Gastrocnemius medialis (tissue), 4 donors: Measurements from ENCODE around the gene VAPB. TPM values are rescaled to one million over a fixed set of nuclear protein-coding genes. Genes with fewer than 3 reads are reported as not detected.

Experiments used
- ATAC-seq, 2 donors: fragments of 150-250 bp; one replicate each; pipeline ENCODE4 v1.9.1; 2016
- DNase-seq, 2 donors: peaks; one replicate each; pipeline ENCODE4 v3.0.0-alpha.2; 2019
- H3K27ac ChIP-seq, 4 donors: fragments of 200-600 bp; sonication (generic); 1 replicate in 1 of 4; 2 replicates in 3 of 4; pipeline ENCODE4 v1.5.1; 2016 to 2018; ENCODE audit warnings: mild to moderate bottlenecking in 2 of 4, moderate library complexity in 1 of 4
- H3K27me3 ChIP-seq, 3 donors: fragments of 200-600 bp; sonication (generic) in 2 of 3; 1 replicate in 1 of 3; 2 replicates in 2 of 3; pipeline versions ENCODE4 v1.5.1 to v1.6.0; 2016 to 2019; ENCODE audit warnings: mild to moderate bottlenecking in 1 of 3, moderate library complexity in 1 of 3
- H3K36me3 ChIP-seq, 2 donors: fragments of 200-600 bp; sonication (generic) in 1 of 2; one replicate each; pipeline ENCODE4 v1.5.1; 2017 to 2018
- H3K4me1 ChIP-seq, 2 donors: fragments of 200-600 bp; sonication (generic) in 1 of 2; one replicate each; pipeline ENCODE4 v1.5.1; 2016 to 2017; ENCODE audit warnings: mild to moderate bottlenecking in 2 of 2
- H3K4me3 ChIP-seq, 4 donors: fragments of 200-600 bp; sonication (generic) in 3 of 4; 1 replicate in 1 of 4; 2 replicates in 3 of 4; pipeline ENCODE4 v1.5.1; 2016 to 2019; ENCODE audit warnings: mild to moderate bottlenecking in 2 of 4
- H3K9me3 ChIP-seq, 3 donors: fragments of 200-600 bp; sonication (generic) in 2 of 3; 1 replicate in 1 of 3; 2 replicates in 2 of 3; pipeline ENCODE4 v1.5.1; 2016 to 2019
- POLR2A ChIP-seq, 2 donors: fragments of 450-650 bp; IDR thresholded peaks; one replicate each; pipeline ENCODE4 v1.6.1; 2017; ENCODE audit warnings: antibody characterized with exemption in 2 of 2, mild to moderate bottlenecking in 2 of 2, moderate library complexity in 2 of 2
- in situ Hi-C, 4 donors: fragments of 200-750 bp; cut with MboI; loops; one replicate each; pipeline versions ENCODE4 v1.15.0 to v1.8.0; 2017; ENCODE audit warnings: low sequenced_read_pairs in 4 of 4
- intact Hi-C: fragments of 100-400 bp; cut with DNase I; formaldehyde crosslinking; loops from one replicate; pipeline ENCODE4 v1.15.1; 2023; ENCODE audit warnings: low total_unique reads
- total RNA-seq, 4 donors: library from RNA; depleted of rRNA; stranded (reverse); fragments of >200 nt; gene quantifications; one replicate each; pipeline versions ENCODE4 v1.1.0 to v1.2.3, GENCODE V29; 2016
- TF ChIP-seq, protein P1 (sequence below), 5 experiments: fragments of 450-650 bp in 3 of 5; fragments of 200-600 bp in 2 of 5; sonication (generic) in 2 of 5; IDR thresholded peaks in 4 of 5; conservative IDR thresholded peaks in 1 of 5; 1 replicate in 4 of 5; 2 replicates in 1 of 5; pipeline ENCODE4 v1.5.1; 2016 to 2019; ENCODE audit warnings: antibody characterized with exemption in 5 of 5, mild to moderate bottlenecking in 3 of 5, moderate library complexity in 3 of 5

VAPB gene
- total RNA-seq, 4 donors from 2014 or later, result 30.4 to 37.7 (median 32.8) TPM

DNA sequence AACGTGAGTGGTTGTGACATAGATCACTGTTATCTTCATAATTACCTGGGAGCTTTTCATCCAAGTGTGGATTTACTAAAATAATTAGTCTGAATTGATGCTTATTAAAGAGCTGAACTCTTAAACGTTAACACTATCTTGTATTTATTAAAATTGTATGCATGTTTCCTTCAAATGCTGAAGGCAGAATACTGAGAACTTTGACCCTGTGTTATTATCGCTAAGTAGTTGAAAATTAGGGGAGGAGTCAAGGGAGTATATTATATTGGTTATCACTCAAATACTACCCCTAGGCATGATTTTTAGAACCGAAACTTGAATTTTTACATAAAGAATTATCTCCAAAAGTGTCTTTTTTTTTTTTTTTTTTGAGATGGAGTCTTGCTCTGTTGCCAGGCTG is 5.8 kb downstream of the VAPB start:
- Histone ChIP-seq H3K9me3 (no peaks in the 10 kb centered on the region), H3K4me1 (peaks cover 64 to 93% of the 10 kb centered on the region in 2 donors), H3K36me3 (peaks cover 0 to 6% of the 10 kb centered on the region in 2 donors), H3K27ac (no peak overlapping the region), H3K4me3 (no peak overlapping the region), H3K27me3 (no peaks in the 10 kb centered on the region)
- in situ Hi-C loops, result no loop called here
- DNase-seq (no peak), ATAC-seq (no peak)
- intact Hi-C loops, result loop anchor here (10.0 kb wide), 1 partner anchor 680 kb away; the partner anchor contains the start of gene PMEPA1
- TF ChIP-seq POLR2A (IDR thresholded peaks at IDR 0.05), result no peak
- TF ChIP-seq, protein P1, sequence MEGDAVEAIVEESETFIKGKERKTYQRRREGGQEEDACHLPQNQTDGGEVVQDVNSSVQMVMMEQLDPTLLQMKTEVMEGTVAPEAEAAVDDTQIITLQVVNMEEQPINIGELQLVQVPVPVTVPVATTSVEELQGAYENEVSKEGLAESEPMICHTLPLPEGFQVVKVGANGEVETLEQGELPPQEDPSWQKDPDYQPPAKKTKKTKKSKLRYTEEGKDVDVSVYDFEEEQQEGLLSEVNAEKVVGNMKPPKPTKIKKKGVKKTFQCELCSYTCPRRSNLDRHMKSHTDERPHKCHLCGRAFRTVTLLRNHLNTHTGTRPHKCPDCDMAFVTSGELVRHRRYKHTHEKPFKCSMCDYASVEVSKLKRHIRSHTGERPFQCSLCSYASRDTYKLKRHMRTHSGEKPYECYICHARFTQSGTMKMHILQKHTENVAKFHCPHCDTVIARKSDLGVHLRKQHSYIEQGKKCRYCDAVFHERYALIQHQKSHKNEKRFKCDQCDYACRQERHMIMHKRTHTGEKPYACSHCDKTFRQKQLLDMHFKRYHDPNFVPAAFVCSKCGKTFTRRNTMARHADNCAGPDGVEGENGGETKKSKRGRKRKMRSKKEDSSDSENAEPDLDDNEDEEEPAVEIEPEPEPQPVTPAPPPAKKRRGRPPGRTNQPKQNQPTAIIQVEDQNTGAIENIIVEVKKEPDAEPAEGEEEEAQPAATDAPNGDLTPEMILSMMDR (IDR thresholded peaks at IDR 0.05 in 4 of 5, conservative IDR thresholded peaks at IDR 0.05 in 1 of 5), result no peak

DNA sequence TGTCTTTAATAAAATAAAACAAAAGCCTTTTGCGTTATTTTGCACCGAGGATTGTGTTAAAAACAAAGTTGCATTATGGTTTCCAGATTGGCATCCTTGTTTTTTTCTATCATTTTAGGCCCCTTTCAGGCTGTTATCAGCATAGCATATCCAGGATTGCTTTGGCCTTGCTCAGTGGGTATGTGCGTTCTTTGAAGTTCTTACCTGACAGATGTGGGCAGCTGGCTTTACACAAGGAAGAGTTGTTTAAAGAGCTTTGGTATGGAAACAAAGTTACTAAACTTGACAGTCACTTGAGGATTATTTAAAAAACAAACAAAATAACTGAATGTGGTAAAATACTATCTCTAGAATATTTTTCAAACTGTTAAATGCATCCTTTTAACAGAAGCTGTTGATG is 6.6 kb downstream of the VAPB start:
- no peak for DNase-seq
- H3K4me1 ChIP-seq, result peaks cover 64 to 93% of the 10 kb centered on the region in 2 donors
- no peaks in the 10 kb centered on the region for H3K9me3 ChIP-seq
- in situ Hi-C loops (no loop called here), intact Hi-C loops (loop anchor here (10.0 kb wide), 1 partner anchor 681 kb away; the partner anchor contains the start of gene PMEPA1)
- H3K4me3 ChIP-seq, result no peak overlapping the region
- H3K27ac ChIP-seq, result no peak overlapping the region
- no peak for ATAC-seq
- TF ChIP-seq, protein P1 (IDR thresholded peaks at IDR 0.05 in 4 of 5, conservative IDR thresholded peaks at IDR 0.05 in 1 of 5), result no peak
- TF ChIP-seq POLR2A (IDR thresholded peaks at IDR 0.05), result no peak
- peaks cover 0 to 2% of the 10 kb centered on the region in 2 donors for H3K36me3 ChIP-seq
- H3K27me3 ChIP-seq, result no peaks in the 10 kb centered on the region

- in situ Hi-C loops, result no loop called here
- Histone ChIP-seq H3K27ac (no peak overlapping the region), H3K4me3 (no peak overlapping the region), H3K9me3 (no peaks in the 10 kb centered on the region), H3K27me3 (no peaks in the 10 kb centered on the region), H3K4me1 (peaks cover 59 to 88% of the 10 kb centered on the region in 2 donors), H3K36me3 (no peaks in the 10 kb centered on the region)
- ATAC-seq, result no peak
- TF ChIP-seq, protein P1 (IDR thresholded peaks at IDR 0.05 in 4 of 5, conservative IDR thresholded peaks at IDR 0.05 in 1 of 5), result no peak
- no peak for TF ChIP-seq POLR2A (IDR thresholded peaks at IDR 0.05)
- no peak for DNase-seq
- intact Hi-C loops, result loop anchor here (10.0 kb wide), 1 partner anchor 683 kb away; the partner anchor contains the start of gene PMEPA1
These were observed 8.4 kb downstream of the VAPB start for GRCh38 chr20:58397429-58397828.

DNA sequence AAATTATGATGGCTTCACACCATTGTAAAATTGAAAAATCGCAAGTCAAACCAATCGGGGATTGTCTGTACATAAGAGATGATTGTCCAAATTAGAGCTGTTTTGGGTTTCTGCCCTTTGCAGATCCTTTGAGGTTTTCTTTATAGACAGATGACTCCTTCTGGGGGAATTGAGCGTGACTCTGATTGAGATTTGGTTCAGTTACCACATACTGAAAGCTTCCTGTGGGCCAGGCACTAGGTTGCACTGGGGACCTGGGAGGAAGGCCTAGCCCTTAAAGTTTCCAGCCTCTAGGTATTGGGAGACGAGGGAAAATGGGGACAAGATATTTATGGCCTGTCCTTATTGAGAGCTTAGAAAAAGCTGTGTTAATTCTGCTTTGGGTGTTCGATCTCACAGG is 9.2 kb downstream of the VAPB start:
- Histone ChIP-seq H3K4me3 (no peak overlapping the region), H3K27me3 (no peaks in the 10 kb centered on the region), H3K27ac (no peak overlapping the region), H3K4me1 (peaks cover 53 to 83% of the 10 kb centered on the region in 2 donors), H3K9me3 (no peaks in the 10 kb centered on the region), H3K36me3 (no peaks in the 10 kb centered on the region)
- intact Hi-C loops, result loop anchor here (10.0 kb wide), 1 partner anchor 683 kb away; the partner anchor contains the start of gene PMEPA1
- TF ChIP-seq POLR2A (IDR thresholded peaks at IDR 0.05), result no peak
- TF ChIP-seq, protein P1 (IDR thresholded peaks at IDR 0.05 in 4 of 5, conservative IDR thresholded peaks at IDR 0.05 in 1 of 5), result no peak
- in situ Hi-C loops, result no loop called here
- ATAC-seq, result no peak
- no peak for DNase-seq

GRCh38 chr20:58399926-58400325 is 10.9 kb downstream of the VAPB start:
- peaks cover 62 to 86% of the 10 kb centered on the region in 2 donors for H3K4me1 ChIP-seq
- in situ Hi-C loops, result no loop called here
- H3K27me3 ChIP-seq, result no peaks in the 10 kb centered on the region
- no peak for DNase-seq
- no peaks in the 10 kb centered on the region for H3K36me3 ChIP-seq
- H3K27ac ChIP-seq, result no peak overlapping the region
- intact Hi-C loops, result loop anchor here (10.0 kb wide), 3 partner anchors 495 to 685 kb away; partner anchors contain the start of genes PMEPA1 and PRELID3B
- TF ChIP-seq POLR2A (IDR thresholded peaks at IDR 0.05), result no peak
- TF ChIP-seq, protein P1 (IDR thresholded peaks at IDR 0.05 in 4 of 5, conservative IDR thresholded peaks at IDR 0.05 in 1 of 5), result no peak
- no peaks in the 10 kb centered on the region for H3K9me3 ChIP-seq
- no peak for ATAC-seq
- no peak overlapping the region for H3K4me3 ChIP-seq
